ENCODE results near the gene SH3PXD2A. TPM values are rescaled to one million over a fixed set of nuclear protein-coding genes. Genes with fewer than 3 reads are reported as not detected.

SH3PXD2A gene
- polyA plus RNA-seq, 1 experiment: 50.2 TPM

DNA sequence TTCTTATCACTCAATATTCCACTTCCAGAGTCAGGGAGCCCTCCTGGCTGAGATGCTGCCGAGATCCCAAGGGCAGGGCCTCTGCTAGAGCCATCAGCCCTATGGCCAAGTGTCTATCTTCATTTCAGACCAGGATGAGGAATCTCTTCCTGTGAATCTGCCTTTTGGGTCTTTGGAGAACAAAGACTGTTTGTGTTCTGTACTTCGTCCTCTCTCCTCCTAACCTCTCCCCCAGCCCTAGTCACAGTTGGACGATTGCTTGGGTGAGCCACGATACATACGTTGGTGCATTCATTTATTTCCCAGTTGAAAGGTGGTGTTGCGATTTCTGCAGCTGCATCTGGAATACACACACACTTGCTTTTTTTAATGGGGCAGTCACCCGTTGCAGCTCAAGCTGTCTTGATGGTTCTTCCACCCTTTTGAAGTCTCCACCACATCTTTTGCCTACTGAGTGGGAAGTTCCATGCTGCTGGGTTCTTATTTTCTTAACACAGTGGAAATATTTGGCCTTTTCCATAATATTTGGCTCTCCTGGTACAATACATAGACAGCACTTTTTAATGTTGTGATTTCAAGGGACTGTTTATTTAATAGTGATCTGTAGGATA lies 26.7 kb downstream of the SH3PXD2A start:
- POLR2A ChIA-PET: no interaction called here
- Histone ChIP-seq H3K27me3 (ENCODE audit: control insufficient read depth, insufficient read depth, low read length) (no peaks in the 10 kb centered on the region), H3K36me3 (ENCODE audit: control insufficient read depth, insufficient read depth, low read length) (no peaks in the 10 kb centered on the region), H3K4me3 (ENCODE audit: low read depth, low read length) (no peak overlapping the region)
- CTCF ChIA-PET: interaction anchor here (1.0 to 2.1 kb wide), 3 partner anchors 11 to 22 kb away, joined by 3 to 5 read pairs (median 4); no protein-coding TSS in a partner anchor
- no peak for DNase-seq (ENCODE audit: low read depth)
- TF ChIP-seq, protein P1, sequence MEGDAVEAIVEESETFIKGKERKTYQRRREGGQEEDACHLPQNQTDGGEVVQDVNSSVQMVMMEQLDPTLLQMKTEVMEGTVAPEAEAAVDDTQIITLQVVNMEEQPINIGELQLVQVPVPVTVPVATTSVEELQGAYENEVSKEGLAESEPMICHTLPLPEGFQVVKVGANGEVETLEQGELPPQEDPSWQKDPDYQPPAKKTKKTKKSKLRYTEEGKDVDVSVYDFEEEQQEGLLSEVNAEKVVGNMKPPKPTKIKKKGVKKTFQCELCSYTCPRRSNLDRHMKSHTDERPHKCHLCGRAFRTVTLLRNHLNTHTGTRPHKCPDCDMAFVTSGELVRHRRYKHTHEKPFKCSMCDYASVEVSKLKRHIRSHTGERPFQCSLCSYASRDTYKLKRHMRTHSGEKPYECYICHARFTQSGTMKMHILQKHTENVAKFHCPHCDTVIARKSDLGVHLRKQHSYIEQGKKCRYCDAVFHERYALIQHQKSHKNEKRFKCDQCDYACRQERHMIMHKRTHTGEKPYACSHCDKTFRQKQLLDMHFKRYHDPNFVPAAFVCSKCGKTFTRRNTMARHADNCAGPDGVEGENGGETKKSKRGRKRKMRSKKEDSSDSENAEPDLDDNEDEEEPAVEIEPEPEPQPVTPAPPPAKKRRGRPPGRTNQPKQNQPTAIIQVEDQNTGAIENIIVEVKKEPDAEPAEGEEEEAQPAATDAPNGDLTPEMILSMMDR (IDR thresholded peaks at IDR 0.05; ENCODE audit: insufficient read depth, low read depth, low read length): no peak

DNA sequence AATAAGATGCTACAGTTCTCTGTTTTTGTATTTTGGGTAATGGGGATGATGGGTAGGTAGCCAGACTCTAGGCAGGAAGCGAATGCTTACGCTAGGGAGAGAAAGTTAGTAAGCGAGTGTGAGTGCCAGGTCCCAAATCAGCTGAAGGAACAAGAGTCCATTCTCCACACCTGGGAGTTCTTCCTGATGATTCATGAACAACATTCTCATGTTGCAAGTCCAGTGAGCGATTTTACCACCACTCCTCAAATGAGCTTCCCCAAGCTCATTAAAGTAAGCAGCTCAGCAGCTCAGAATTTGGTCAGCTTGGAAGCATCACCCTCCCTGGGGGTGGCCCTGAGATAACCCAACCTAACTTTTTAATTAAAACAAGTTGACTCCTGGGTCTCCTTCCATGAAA lies 27.3 kb downstream of the SH3PXD2A start:
- ChIA-PET CTCF (interaction anchor here (1.3 to 2.1 kb wide), 2 partner anchors 11 to 22 kb away, joined by 4 to 5 read pairs; no protein-coding TSS in a partner anchor), POLR2A (no interaction called here)
- Histone ChIP-seq H3K27me3 (ENCODE audit: control insufficient read depth, insufficient read depth, low read length) (no peaks in the 10 kb centered on the region), H3K36me3 (ENCODE audit: control insufficient read depth, insufficient read depth, low read length) (no peaks in the 10 kb centered on the region), H3K4me3 (ENCODE audit: low read depth, low read length) (no peak overlapping the region)
- TF ChIP-seq, protein P1 (IDR thresholded peaks at IDR 0.05; ENCODE audit: insufficient read depth, low read depth, low read length): no peak
- no peak for DNase-seq (ENCODE audit: low read depth)

DNA sequence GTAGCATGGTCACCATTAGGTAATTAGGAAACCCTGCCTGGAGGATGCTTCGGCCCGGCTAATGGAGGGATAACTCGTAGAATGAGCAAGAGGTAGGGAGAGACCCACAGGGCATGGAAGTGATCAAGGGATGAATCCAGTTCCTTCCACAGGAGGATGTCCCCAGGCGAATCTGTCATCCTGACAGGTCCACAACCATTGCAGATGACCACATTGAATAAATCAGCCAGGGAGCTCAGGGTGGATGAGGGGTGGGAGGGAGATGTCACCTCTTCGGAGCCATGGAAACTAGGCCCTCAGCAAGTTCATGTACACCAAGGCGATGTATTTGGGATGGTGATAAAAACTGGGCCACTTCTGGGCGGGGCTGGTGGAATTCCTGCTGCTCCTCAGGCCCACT lies 28.5 kb downstream of the SH3PXD2A start:
- no peak for DNase-seq (ENCODE audit: low read depth)
- ChIA-PET POLR2A (no interaction called here), CTCF (no interaction called here)
- H3K36me3 ChIP-seq (ENCODE audit: control insufficient read depth, insufficient read depth, low read length): no peaks in the 10 kb centered on the region
- H3K4me3 ChIP-seq (ENCODE audit: low read depth, low read length): no peak overlapping the region
- no peaks in the 10 kb centered on the region for H3K27me3 ChIP-seq (ENCODE audit: control insufficient read depth, insufficient read depth, low read length)
- TF ChIP-seq, protein P1 (IDR thresholded peaks at IDR 0.05; ENCODE audit: insufficient read depth, low read depth, low read length): no peak

DNA sequence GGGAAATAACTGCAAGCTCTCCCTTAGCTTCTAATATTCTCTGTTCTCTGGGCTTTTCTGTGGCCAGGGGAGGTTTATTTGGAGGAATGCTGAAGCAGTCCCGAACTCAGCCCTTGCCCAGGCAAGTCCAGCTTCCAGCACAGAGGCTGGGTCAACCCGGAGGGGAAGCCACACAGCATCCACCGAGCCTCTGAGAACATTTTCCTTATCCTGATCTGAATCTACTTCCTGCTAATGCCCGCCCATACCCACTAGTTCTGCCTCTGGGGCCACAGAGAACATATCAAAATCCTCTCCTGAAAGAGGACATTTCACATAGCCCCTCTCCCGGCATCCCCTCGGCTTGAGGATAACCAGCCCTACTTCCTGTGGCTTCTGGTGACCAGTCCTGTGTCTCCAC lies 31.1 kb downstream of the SH3PXD2A start:
- ChIA-PET POLR2A (no interaction called here), CTCF (interaction anchor here (0.6 to 1.2 kb wide), 2 partner anchors 29 to 111 kb away, joined by 3 to 4 read pairs; no protein-coding TSS in a partner anchor)
- Histone ChIP-seq H3K4me3 (ENCODE audit: low read depth, low read length) (no peak overlapping the region), H3K36me3 (ENCODE audit: control insufficient read depth, insufficient read depth, low read length) (no peaks in the 10 kb centered on the region), H3K27me3 (ENCODE audit: control insufficient read depth, insufficient read depth, low read length) (no peaks in the 10 kb centered on the region; the same call in 1 of the 2 replicates)
- TF ChIP-seq, protein P1 (IDR thresholded peaks at IDR 0.05; ENCODE audit: insufficient read depth, low read depth, low read length): no peak
- no peak for DNase-seq (ENCODE audit: low read depth)

DNA sequence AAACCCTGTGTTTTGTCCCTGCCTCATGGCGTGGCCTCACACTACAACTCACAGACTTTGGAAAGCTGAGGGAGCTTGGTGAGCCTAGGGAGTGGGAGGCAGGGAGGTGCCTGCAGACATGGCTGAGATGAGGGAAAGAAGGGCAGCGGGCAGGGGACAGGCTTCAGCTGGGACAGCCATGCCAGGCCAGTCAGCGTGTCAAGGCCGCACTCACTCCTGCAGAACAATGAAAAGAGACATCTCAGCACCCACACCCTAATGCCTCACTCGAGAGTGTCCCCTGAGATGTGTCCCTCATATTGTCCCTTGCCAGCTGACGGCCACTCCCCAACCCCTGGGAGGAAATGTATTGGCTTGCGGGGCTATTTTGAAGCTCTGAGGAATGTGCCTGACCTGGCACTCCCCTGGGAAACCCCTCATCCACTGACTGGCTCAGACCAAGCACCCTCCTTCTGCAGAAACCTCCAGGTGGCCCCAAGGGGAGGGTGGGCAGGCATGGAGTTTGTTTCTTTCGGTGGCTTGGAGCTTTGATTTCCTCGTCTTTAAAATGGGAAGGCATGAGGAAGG lies 31.6 kb downstream of the SH3PXD2A start:
- no peaks in the 10 kb centered on the region; the same call in 1 of the 2 replicates for H3K27me3 ChIP-seq (ENCODE audit: control insufficient read depth, insufficient read depth, low read length)
- POLR2A ChIA-PET: no interaction called here
- TF ChIP-seq, protein P1 (IDR thresholded peaks at IDR 0.05; ENCODE audit: insufficient read depth, low read depth, low read length): no peak
- no peaks in the 10 kb centered on the region for H3K36me3 ChIP-seq (ENCODE audit: control insufficient read depth, insufficient read depth, low read length)
- H3K4me3 ChIP-seq (ENCODE audit: low read depth, low read length): no peak overlapping the region
- CTCF ChIA-PET: interaction anchor here (0.6 to 1.2 kb wide), 2 partner anchors 29 to 111 kb away, joined by 3 to 4 read pairs; no protein-coding TSS in a partner anchor
- no peak for DNase-seq (ENCODE audit: low read depth)

Measured in BJ (cell line).